A673 (cell line): ENCODE data around the gene WNT16.

Experiments used
- CTCF ChIP-seq: fragments of 300-800, 200-600 bp; sonication (generic); conservative IDR thresholded peaks from 2 replicates; pipeline ENCODE4 v1.5.1; 2017; ENCODE audit warnings: low read depth, mild to moderate bottlenecking, antibody characterized with exemption, low read length, moderate library complexity, mixed read lengths
- EZH2 ChIP-seq: fragments of 200-600 bp; sonication (generic); IDR thresholded peaks from 2 replicates; pipeline ENCODE4 v1.6.1; 2017; ENCODE audit warnings: borderline replicate concordance, low read depth, mild to moderate bottlenecking, mixed read lengths, antibody characterized with exemption, low read length; ENCODE audit not compliant: poor library complexity, severe bottlenecking

GRCh38 chr7:121279822-121280221 is 49.0 kb upstream of the WNT16 start:
- TF ChIP-seq CTCF, result no peak
- TF ChIP-seq EZH2, result no peak
